ENCODE measurements around the gene C6orf62. TPM values are rescaled to one million over a fixed set of nuclear protein-coding genes. Genes with fewer than 3 reads are reported as not detected.
"Not testable (repeated sequence)": the region's sequence is repeated elsewhere in the genome, so short reads cannot be mapped to it uniquely, and the experiment has no call there.

The C6orf62 gene
- polyA plus RNA-seq, 12 donors, result 64.5 to 204 (median 93.1) TPM

- DNase-seq, result no peak
These were observed 30.3 kb upstream of the C6orf62 start for GRCh38 chr6:24749297-24749696.

- DNase-seq, result no peak
These were observed 26.0 kb upstream of the C6orf62 start for GRCh38 chr6:24744911-24745310.

- no peak for DNase-seq
These were observed 25.0 kb upstream of the C6orf62 start for GRCh38 chr6:24743944-24744335.

- DNase-seq, result no peak
These were observed 24.4 kb upstream of the C6orf62 start for GRCh38 chr6:24743265-24743943.

GRCh38 chr6:24742216-24742738 lies 23.3 kb upstream of the C6orf62 start:
- DNase-seq, result no peak

GRCh38 chr6:24740861-24741260 lies 21.9 kb upstream of the C6orf62 start:
- no peak for DNase-seq

- DNase-seq, result no peak
These were observed 19.8 kb upstream of the C6orf62 start for GRCh38 chr6:24738741-24739140.

GRCh38 chr6:24734710-24735109 lies 15.8 kb upstream of the C6orf62 start:
- not testable (repeated sequence) for DNase-seq

GRCh38 chr6:24734166-24734565 lies 15.2 kb upstream of the C6orf62 start:
- DNase-seq, result no peak

GRCh38 chr6:24731456-24732134 lies 12.6 kb upstream of the C6orf62 start:
- not testable (repeated sequence) for DNase-seq

- DNase-seq, result not testable (repeated sequence)
These were observed 11.7 kb upstream of the C6orf62 start for GRCh38 chr6:24730653-24731052.

- no peak for DNase-seq
These were observed 4.3 kb upstream of the C6orf62 start for GRCh38 chr6:24723270-24723669.

GRCh38 chr6:24721461-24722215 lies 2.7 kb upstream of the C6orf62 start:
- DNase-seq, result no peak

- peak; percentile 100 for DNase-seq
These were observed 1.9 kb upstream of the C6orf62 start for GRCh38 chr6:24720604-24721460.

- DNase-seq, result peak; percentile 46
These were observed 1.2 kb upstream of the C6orf62 start for GRCh38 chr6:24720131-24720603.

- DNase-seq, result no peak
These were observed 367 bp downstream of the C6orf62 start for GRCh38 chr6:24718449-24719124.

GRCh38 chr6:24716602-24717148 lies 2.3 kb downstream of the C6orf62 start:
- not testable (repeated sequence) for DNase-seq

- no peak for DNase-seq
These were observed 8.2 kb downstream of the C6orf62 start for GRCh38 chr6:24710519-24711303.

- DNase-seq, result no peak
These were observed 9.8 kb downstream of the C6orf62 start for GRCh38 chr6:24709014-24709711.

All from muscle of arm (tissue), 12 donors.